GM18498 (cell line): ENCODE data around the gene MFAP3.
"Not testable (repeated sequence)": the region's sequence is repeated elsewhere in the genome, so short reads cannot be mapped to it uniquely, and the experiment has no call there.

Source experiments
- ATAC-seq: cut with Tn5 transposase; IDR thresholded peaks from one replicate; pipeline ENCODE4 v1.9.1; 2021; ENCODE audit warnings: mild to moderate bottlenecking, moderate library complexity; ENCODE audit not compliant: unreplicated experiment

MFAP3 gene

DNA sequence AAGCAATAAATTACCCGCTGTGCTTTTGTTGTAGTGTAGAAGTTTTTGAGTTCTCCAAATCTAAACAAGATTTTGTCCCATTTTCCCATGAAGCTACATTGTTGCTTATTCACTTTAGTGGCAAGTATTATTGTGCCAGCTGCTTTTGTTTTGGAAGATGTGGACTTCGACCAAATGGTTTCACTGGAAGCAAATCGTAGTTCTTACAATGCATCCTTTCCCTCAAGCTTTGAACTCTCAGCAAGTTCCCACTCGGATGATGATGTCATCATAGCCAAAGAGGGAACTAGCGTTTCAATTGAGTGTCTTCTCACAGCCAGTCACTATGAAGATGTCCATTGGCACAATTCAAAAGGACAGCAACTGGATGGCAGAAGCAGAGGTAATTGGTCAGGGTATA lies 10.9 kb downstream of the MFAP3 start:
- ATAC-seq, result no peak

DNA sequence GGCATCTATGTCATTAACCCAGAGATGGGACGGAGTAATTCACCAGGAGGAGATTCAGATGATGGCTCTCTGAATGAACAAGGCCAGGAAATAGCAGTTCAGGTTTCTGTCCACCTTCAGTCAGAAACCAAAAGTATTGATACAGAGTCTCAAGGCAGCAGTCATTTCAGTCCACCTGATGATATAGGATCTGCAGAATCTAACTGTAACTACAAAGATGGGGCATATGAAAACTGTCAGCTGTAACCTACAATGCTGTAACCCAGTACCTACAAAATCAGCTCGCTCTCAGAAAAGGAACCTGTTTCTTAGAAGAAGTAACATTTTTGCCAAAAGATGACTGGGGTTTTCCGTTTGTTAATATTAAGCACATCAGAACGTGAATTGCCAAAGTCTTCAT lies 14.7 kb downstream of the MFAP3 start:
- ATAC-seq, result no peak

DNA sequence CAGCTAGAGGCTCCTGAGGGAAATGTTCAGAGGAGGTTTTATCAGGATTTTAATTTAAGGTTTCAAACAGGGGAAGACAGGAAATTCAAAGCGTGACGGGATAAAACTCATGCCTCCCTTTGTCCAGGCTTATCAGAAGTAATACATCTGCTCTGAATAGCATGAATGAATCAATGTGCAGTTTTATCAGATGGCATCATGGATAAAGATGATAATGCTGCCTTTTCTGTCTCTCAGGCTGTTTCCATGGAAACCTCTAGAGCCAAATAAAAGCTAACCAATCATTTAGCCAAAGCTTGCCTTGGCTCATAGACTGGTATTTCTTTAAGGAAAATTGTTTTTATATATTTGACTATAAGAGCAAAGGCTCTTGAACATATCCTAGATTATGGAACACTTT lies 16.4 kb downstream of the MFAP3 start:
- ATAC-seq, result no peak

DNA sequence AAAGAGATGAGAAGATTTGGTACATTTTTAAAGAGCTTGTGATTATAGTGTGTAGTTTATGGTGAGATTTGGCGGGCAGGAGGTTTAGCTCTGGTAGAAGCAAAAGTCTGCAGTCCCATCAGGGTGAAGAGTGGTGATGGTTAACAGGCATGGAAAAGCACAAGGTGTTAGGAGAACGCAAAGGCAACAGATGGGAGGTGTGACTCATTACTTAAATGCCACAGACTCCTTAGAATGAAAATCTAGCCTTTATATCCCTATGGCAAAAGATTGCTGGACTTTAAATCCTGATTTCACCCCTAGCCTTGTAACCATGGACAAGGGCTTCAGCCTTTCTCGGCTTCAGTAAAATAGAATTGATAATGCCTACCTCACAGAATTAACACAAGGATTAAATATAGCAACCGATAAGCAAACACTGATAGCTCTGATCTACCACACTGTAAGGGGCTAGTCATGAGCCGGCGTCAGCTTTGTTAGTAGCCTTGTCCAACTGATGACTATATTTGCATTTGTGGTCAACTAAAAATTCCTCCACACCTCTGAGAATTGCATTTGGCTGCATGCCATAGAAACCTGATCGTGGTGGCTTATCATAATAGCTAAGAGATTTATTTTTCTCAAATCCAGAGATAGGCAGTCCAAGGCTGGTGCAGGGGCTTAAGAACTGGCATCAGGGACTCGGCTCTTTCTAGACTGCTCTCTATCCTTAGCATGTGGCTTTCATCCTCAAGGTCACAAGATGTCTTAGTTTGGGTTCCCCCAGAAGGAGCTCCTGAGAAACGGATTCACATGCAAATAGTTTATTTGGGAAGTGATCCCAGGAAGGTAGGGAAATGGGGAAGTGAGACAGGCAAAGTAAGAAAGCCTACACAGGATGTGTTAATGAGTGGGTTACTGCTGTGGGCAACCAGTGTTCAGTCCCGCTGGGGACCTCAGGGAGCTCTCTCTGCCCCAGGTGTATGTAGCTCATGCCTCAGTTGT lies 19.6 kb downstream of the MFAP3 start:
- ATAC-seq, result peak; percentile 75

DNA sequence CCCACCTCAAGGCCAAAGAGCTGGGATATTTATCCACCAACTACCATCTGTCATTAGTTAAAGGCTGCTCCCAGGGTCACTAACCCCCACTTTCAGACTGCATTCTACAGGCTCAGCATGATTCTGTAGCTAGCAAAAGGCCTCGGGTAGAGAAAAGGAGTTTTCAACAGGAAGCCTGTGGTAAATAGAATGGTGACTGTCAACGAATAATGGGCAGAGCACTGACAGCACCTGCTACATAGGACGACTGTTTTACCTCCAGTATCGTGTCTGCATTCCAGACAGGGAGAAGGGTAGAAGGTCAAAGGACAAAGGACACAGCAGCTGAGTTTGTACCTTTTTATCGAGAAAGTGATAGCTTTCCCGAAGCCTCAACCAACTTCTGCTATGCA lies 20.3 kb downstream of the MFAP3 start:
- peak; percentile 77 for ATAC-seq

DNA sequence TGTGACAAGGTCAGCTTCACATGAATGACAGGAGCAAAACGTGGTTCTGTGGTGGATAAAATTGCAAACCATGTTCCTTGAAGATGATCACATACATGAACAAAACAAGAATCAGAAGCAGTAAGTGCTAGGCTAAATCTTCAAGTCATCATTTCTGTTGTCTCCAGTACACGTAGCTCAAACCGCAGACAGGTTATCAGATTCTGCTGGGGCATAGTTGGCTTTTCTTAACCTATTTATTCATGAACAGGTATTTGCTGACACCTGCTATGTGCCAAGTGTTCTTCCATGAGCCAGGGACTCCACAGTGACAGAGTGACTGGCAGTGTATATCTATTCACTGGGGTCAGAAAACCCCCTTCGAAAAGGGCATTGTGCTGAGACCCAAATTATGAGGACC lies 20.8 kb downstream of the MFAP3 start:
- peak; percentile 6 for ATAC-seq

DNA sequence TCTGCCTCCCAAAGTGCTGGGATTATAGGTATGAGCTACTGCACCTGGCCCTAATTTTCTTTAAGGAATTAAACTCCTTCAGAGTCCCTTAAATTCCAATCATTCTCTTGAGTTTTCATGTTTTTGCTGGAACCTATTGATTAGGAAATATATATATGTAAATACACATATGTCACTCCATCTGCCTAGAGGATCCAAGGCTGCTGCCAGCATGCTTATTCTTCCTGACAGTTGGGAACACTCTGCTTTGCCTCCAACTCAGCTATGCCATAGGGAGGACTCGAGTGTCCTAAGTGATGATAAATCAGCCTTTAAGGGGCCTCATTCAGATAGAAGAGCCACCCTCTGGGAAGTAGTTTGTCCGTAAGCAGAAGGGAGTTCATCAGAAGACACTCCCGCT lies 21.8 kb downstream of the MFAP3 start:
- ATAC-seq, result no peak

DNA sequence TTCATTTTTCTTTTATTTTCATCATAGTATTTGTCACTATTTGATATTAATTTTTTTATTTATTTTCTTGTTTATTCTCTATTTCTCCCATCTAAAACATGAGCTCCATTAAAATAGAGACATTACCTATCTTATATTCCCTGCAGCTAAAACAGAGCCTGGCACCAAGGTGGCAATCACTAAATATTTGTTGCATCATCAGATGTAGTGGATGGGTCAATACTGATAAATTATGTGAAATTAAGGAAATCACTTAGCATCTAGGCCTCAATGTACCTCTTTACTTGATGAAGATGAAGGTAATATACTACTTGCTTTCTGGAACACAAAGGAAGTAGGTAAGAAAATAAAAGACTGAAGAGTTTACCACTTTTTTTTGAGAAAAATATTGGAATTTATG lies 24.6 kb downstream of the MFAP3 start:
- ATAC-seq, result no peak

DNA sequence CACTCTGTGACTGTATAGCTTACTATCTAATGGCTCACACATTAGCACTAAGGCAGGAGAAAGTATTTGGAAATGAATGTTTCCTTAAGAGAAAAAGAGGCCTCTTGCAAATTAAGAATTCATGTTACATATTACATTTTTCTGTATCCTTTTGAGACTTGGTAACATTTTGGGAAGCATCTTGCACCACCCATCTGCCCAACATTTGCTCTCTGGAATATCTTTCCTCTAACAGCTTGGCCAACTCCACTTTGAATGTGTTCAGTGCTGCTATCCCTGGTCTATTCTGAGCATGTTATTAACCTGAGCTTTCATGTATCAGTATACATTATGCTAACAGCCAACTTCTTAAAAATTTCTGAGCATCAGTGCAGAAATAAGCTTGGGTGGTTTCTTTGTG lies 27.2 kb downstream of the MFAP3 start:
- ATAC-seq, result no peak

DNA sequence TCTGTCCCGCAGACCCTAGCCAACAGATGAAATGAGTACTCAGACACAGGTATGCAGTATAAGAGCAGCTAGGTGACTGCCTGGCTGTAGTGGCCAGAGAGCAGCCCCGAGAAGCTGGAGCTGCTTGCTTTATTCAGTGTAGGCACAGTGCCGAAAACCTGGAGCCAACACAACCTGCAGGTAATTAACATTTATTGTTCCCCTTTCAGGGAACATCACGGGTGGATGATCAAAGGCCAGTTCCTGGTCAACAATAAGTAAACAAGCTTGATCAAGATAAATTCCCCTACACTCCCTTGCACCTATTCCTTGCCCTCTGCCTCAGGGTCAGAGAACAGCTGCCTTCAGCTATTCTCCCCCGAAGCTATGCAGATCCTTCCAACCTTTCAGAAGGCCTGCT lies 31.1 kb downstream of the MFAP3 start:
- not testable (repeated sequence) for ATAC-seq

DNA sequence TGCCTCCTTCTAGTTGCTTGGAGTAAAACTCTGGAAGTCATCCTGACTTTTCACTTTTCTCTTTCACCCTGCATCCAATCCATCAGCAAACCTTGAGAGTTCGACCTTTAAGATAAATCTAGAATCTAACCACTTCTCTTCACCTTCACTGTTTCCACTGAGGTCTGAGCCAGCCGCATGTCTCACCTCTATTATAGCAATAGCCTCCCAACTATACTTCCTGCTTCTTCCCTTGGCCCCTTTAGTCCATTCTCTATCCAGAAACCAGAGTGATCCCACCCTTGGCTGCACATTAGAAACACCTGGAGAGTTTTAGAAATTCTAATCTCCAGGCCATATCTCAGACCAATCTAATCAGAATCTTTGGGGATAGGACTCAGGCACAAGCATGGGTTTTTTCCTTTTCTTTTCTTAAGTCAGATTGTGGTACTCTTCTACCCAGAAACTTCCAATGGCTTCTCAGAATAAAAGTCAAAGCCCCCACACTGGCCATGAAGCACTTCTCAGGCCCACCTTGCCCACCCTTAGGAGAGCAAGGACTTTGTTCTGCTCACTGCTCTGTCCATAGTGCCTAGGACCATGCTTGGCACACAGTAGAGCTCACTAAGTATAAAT lies 33.1 kb downstream of the MFAP3 start:
- ATAC-seq, result peak; percentile 39

DNA sequence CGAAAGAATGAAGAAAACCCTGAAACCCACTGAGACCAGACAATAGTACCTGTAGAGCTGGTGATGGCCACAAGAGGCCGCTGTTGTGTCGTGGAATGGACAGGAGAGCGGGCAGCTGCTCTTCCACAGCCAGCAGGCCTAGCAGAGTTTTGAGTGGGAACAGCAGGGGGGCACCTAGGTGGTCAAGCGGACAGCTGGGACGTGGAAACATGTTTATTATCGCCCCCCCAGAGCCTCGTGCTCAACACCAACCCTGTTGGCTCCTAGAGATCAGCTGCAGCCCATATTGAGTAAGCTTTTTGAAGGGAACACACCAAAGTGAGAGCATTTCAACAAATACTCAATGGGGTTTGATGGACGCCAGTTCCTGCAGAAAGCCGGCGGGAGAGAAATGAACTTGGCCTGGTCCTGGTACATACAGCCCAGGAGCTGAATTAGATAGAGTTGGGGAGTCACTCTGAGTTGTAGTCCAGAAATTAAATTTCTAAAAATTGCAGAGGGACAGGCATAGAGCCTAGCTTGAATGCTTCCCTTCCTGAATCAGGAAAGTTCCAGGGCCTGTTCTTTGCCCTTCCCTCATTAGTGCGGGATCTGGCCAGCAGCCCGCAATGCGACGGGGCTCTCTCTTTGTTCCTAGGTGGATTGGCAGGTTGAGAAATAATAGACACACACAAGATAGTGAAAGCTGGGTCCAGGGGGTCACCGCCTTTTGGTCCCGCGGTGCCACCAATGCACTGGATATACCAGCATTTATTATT lies 33.8 kb downstream of the MFAP3 start:
- ATAC-seq, result peak; percentile 97

DNA sequence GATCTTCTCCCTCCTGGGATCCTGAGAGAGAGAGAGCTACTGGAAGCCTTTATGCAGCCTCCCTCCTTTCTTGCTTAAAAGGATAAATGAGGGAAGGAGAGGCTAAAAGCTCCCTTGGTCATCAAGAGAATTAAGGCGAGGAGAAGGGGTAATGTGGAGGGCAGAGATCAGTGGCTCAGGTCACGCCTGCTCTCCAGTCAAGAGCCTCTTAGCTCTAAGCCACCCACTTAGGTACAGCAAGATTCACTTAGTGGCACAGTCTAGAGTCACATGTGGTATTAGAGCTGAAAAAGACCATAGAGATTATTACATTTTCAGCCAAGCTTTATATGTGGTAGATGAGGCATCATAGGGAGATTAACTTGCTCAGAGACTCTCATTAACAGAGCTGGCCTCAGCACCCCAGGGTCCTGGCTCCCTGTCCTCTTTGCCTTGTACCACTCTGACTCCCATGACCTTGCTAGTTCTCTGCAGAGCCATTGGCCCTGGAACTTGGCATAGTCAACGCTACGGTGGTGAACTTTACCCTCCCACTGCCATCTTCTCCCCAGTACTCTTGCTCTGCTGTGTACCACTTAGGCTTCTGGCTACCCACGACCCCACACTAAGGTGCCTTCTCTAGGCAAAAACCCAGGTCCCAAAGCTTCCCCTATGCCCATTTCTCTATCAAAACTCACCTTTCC lies 37.6 kb downstream of the MFAP3 start:
- no peak for ATAC-seq

DNA sequence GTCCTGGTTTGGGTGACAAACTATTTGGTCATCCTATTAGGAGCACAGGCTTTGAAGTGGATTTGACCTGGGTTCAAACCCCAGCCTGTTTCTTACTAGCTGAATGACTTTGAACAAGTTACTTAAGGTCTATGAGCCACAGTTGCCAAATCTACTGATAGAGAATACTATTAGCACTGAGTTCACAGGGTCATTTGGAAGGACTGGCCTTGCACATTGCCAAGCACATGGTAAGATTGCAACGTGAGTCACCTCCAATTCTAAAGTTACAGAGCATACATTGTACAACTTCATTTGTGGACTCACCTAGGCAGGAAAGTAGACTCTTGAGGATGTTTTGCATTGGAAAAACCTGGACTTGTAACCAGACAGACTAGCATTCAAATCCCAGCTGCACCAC lies 38.9 kb downstream of the MFAP3 start:
- ATAC-seq, result no peak

DNA sequence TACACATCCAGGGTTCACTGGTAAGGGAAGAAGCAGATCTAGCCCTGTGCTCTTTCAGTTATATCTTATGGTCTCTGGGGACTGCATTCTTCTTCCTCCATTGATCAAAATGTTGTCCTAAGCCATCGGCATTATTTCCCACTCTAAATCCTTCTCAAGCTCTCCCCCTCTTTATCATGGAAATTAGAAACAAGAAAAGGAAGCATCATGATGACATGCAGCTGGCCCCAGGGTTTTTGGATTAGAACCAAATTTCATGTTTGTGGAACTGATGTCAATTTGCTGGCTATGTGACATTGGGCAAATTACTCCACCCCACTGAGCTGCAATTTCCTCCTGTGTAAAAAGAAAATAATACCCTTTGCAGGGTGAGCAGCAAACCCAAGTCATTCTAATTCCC lies 39.5 kb downstream of the MFAP3 start:
- ATAC-seq, result no peak

DNA sequence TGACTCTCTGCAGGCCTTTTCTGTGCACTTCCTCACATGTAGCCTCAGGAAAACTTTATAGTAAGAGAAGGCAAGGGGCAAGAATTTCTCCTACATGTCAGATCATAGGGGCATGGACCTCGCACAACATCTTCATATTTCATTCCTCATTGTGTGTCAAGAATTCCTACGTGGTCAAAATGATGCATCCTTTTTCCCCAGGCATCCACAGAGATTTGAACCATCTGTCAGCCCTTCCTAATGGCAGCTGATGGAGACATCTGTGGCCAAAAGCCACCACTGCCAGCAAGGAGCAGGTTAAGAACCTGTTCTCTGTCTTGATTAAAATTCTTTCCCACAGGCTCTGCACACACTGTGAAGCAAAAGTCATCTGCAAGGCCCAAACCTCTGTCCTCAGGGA lies 42.5 kb downstream of the MFAP3 start:
- ATAC-seq, result no peak

DNA sequence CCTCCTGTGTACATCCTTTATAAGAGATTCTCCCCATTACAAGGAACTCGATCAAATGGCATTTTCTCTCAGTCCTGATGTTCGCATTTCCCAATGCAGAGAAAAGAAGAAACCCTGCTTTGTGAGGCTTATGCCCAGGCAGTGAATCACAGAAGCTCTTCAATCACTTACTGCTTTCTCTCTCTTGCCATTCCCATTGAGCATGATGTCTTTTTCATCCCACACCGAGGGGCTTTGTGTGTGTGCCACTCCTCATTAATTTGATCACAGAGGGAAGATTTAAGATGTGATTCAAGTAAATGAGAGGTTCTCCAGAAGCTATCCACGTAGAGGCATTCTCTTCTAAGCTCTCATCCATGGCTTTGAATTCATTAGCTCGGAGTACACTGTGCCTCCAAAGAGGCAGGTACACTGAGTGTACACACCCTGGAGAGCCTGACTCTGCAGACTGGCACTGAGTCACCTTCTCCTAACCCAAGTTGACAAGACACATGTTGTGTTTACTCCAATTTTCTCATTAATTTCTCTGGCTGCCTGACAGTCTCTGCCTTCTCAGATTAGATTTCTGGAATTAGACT lies 45.4 kb downstream of the MFAP3 start:
- no peak for ATAC-seq

DNA sequence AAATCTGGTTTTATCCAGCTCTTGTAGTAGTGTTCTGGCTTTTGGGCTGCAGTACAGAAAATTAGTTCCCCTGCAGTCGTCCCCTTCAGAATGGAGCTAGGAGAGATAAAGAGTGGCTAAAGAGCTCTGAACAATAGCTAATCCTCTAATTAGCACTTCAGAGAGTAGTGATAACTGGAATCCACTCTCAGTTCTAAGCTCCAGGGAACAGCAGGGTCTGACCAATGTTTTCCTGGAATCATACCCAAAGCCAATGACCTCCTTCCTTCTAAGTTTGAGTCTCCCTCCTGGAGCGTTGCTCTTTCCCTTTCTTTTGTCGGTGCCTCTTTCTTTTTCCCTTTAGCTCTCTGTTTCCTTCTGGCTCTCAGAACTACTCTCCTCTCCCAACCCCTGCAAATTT lies 47.4 kb downstream of the MFAP3 start:
- ATAC-seq, result no peak

DNA sequence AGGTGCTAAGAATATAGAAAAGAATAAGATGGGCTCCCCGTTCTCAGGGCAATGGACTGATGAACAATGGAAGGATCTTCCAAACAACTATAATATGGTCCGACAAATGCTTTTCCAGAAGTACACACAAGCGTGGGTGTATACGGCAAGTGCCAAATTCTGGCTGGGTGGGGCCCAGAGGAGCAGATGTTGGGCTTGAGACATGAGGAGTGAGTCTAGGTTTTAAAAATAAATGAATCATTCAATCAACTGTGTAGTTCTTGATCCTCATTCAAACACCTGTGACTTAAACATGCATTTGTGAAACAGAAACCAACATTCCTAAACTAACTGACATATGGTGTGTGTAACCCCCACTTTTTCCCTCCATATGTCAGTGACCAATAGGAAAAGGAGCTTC lies 47.9 kb downstream of the MFAP3 start:
- ATAC-seq, result no peak

DNA sequence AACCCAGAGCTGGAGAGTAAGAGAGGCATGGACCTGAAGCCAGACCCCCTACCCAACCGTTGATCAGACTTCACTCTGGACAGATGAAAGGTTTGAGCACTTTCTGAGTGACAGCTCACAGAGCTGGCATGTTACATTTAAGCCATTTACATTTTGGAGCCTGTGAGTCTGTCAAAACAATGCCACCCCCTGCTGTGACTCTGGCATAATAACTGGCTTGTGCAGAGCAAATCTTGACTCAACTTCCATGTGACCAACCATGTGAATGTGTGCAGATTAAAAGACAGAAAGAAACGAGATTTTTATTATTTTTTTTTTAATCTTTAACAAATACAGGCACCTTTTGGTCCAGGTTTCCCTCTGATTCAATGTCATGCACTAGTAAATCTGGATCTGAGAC lies 48.5 kb downstream of the MFAP3 start:
- ATAC-seq, result no peak

DNA sequence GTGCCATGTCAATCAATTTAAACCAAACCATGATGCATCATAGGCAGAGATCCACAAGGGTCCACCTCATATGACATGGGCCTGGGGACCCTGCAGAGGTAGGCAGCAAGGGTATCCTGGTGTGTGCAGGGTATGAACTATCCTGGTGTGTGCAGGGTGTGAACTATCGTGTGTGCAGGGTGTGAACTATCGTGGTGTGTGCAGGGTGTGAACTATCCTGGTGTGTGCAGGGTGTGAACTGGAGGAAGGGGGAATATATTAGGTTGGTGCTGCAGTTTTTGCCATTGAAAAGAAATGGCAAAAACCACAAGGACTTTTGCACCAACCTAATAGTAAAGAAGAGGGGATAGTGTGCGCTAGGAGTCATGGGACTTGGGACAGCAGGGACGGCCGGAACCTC lies 50.0 kb downstream of the MFAP3 start:
- no peak for ATAC-seq
